Measurements from ENCODE around the gene VPS51.

Gene VPS51

DNA sequence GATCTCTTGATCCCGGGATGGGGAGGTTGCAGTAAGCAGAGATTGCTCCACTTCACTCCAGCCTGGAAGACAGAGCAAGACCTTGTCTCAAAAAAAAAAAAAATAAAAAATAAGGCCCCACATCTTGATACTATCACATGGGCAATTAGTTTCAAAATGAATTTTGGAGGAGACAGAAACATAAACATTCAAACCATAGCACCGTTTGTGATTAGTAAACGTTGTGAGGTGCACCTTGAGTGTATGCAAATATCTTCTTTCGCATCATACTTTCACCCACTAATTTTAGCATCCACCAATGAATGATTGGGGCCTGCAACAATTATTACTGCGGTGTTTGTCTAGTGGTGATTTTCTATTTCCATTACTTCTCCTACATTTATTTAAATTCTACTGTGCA, 63.0 kb downstream of the VPS51 start:
- no peak for DNase-seq (ENCODE audit: low spot score)
- H3K4me1 Mint-ChIP-seq (ENCODE audit: low read depth), result no peaks in the 10 kb centered on the region
- no peak overlapping the region for H3K27ac Mint-ChIP-seq
- no peak overlapping the region for H3K4me3 Mint-ChIP-seq
- H3K9me3 Mint-ChIP-seq, result no peaks in the 10 kb centered on the region
- no peaks in the 10 kb centered on the region for H3K36me3 Mint-ChIP-seq (ENCODE audit: low read depth)
- H3K27me3 Mint-ChIP-seq (ENCODE audit: low read depth), result peaks cover 2% of the 10 kb centered on the region

- no peak for DNase-seq (ENCODE audit: low spot score)
- Mint-ChIP-seq H3K36me3 (ENCODE audit: low read depth) (no peaks in the 10 kb centered on the region), H3K4me3 (no peak overlapping the region), H3K4me1 (ENCODE audit: low read depth) (no peaks in the 10 kb centered on the region), H3K9me3 (no peaks in the 10 kb centered on the region), H3K27me3 (ENCODE audit: low read depth) (peaks cover 2% of the 10 kb centered on the region), H3K27ac (no peak overlapping the region)
Measured at GRCh38 chr11:65160643-65161042, 64.6 kb downstream of the VPS51 start.

Measured in T-helper 2 cell treated with Interferon-gamma antibody and Interleukin-4, amounts not matched to agents 5 μg/mL and 100 μg/mL, for 36 hours (primary cell).